AG04449 (cell line): ENCODE measurements around the gene AGPAT2.

ENCODE experiments used
- CTCF ChIA-PET: fragments of 350-600 bp; formaldehyde crosslinking; extraction: SDS; loops from one replicate; lab custom pipeline; 2021; ENCODE audit warnings: antibody characterized with exemption; lab: Yijun Ruan, JAX
- POLR2A ChIA-PET: fragments of 400-600, 350-600 bp; formaldehyde crosslinking; extraction: SDS; loops from one replicate; lab custom pipeline; 2020; ENCODE audit warnings: antibody characterized with exemption, inconsistent platforms; lab: Yijun Ruan, JAX
- DNase-seq: peaks from one replicate; pipeline ENCODE4 v3.0.0-alpha.2; 2010; ENCODE audit warnings: low read depth, low spot score
- H3K4me3 ChIP-seq: 2 replicates; pipeline ENCODE4 v1.5.1; 2011; ENCODE audit warnings: low read depth, mild to moderate bottlenecking, control low read depth, low read length
- CTCF ChIP-seq: IDR thresholded peaks from one replicate; pipeline ENCODE4 v1.5.1; 2011; ENCODE audit warnings: mild to moderate bottlenecking, moderate library complexity, low read length, control low read depth, inconsistent platforms; ENCODE audit not compliant: insufficient read depth; ENCODE audit errors: missing control alignments

Gene AGPAT2

GRCh38 chr9:136682710-136683109, 4.5 kb downstream of the AGPAT2 start:
- H3K4me3 ChIP-seq = no peak overlapping the region
- CTCF ChIA-PET = interaction anchor here (0.9 to 4.2 kb wide), 3 partner anchors 11 to 45 kb away, joined by 3 to 48 read pairs (median 11); no protein-coding TSS in a partner anchor
- DNase-seq = no peak
- no peak for TF ChIP-seq CTCF
- POLR2A ChIA-PET = interaction anchor here (0.7 to 1.0 kb wide), 2 partner anchors 10 to 45 kb away, joined by 3 read pairs; no protein-coding TSS in a partner anchor

GRCh38 chr9:136681945-136682699, 5.1 kb downstream of the AGPAT2 start:
- DNase-seq = no peak
- ChIA-PET POLR2A (interaction anchor here (0.7 to 1.0 kb wide), 2 partner anchors 10 to 46 kb away, joined by 3 read pairs; no protein-coding TSS in a partner anchor), CTCF (interaction anchor here (0.9 to 4.2 kb wide), 5 partner anchors 10 to 47 kb away, joined by 3 to 48 read pairs (median 3); no protein-coding TSS in a partner anchor)

GRCh38 chr9:136681029-136681428, 6.2 kb downstream of the AGPAT2 start:
- no peak overlapping the region for H3K4me3 ChIP-seq
- ChIA-PET CTCF (interaction anchor here (1.2 to 4.2 kb wide), 4 partner anchors 9 to 48 kb away, joined by 3 to 48 read pairs (median 7); no protein-coding TSS in a partner anchor), POLR2A (no interaction called here)
- DNase-seq = no peak
- TF ChIP-seq CTCF = no peak

More at GRCh38 chr9:136681945-136682699, 5.1 kb downstream of the AGPAT2 start:
- TF ChIP-seq CTCF = no peak
- no peak overlapping the region for H3K4me3 ChIP-seq

- TF ChIP-seq CTCF = no peak
- no peak for DNase-seq
- ChIA-PET POLR2A (interaction anchor here (0.6 kb wide), 1 partner anchor 31 kb away, joined by 3 read pairs; no protein-coding TSS in a partner anchor), CTCF (interaction anchor here (4.0 kb wide), 1 partner anchor 14 kb away, joined by 11 read pairs; no protein-coding TSS in a partner anchor)
- no peak overlapping the region for H3K4me3 ChIP-seq
Measured at GRCh38 chr9:136679431-136679941, 7.8 kb downstream of the AGPAT2 start.

GRCh38 chr9:136678624-136679023, 8.6 kb downstream of the AGPAT2 start:
- ChIA-PET POLR2A (no interaction called here), CTCF (no interaction called here)
- H3K4me3 ChIP-seq = no peak overlapping the region
- TF ChIP-seq CTCF = no peak
- DNase-seq = no peak

GRCh38 chr9:136678034-136678433, 9.2 kb downstream of the AGPAT2 start:
- DNase-seq = no peak
- H3K4me3 ChIP-seq = no peak overlapping the region
- no peak for TF ChIP-seq CTCF
- ChIA-PET CTCF (no interaction called here), POLR2A (no interaction called here)
